ENCODE measurements around the gene ZNF521.

ZNF521 gene

GRCh38 chr18:25351777-25352628 is at the start of gene ZNF521:
Gene ZNF521, minus strand, starts transcription at chr18:25352166. Its CDS starts 1,220 bp downstream, at chr18:25350946.
- peak; percentile 53 for DNase-seq

- no peak for DNase-seq
Observed at GRCh38 chr18:25399554-25399953, 47.6 kb upstream of the ZNF521 start.

- no peak for DNase-seq
Observed at GRCh38 chr18:25392192-25392591, 40.2 kb upstream of the ZNF521 start.

- no peak for DNase-seq
Observed at GRCh38 chr18:25373432-25374179, 21.6 kb upstream of the ZNF521 start.

- DNase-seq, result no peak
Observed at GRCh38 chr18:25370391-25370790, 18.4 kb upstream of the ZNF521 start.

- DNase-seq, result no peak
Observed at GRCh38 chr18:25365242-25365641, 13.3 kb upstream of the ZNF521 start.

GRCh38 chr18:25364732-25365131 is 12.8 kb upstream of the ZNF521 start:
- no peak for DNase-seq

- DNase-seq, result no peak
Observed at GRCh38 chr18:25360301-25360899, 8.4 kb upstream of the ZNF521 start.

GRCh38 chr18:25353080-25353479 is 1.1 kb upstream of the ZNF521 start:
- no peak for DNase-seq

GRCh38 chr18:25352629-25353005 is 651 bp upstream of the ZNF521 start:
- DNase-seq, result no peak

GRCh38 chr18:25351280-25351775 is 638 bp downstream of the ZNF521 start:
- DNase-seq, result no peak

GRCh38 chr18:25350489-25351251 is 1.3 kb downstream of the ZNF521 start:
- peak; percentile 15 for DNase-seq

- no peak for DNase-seq
Observed at GRCh38 chr18:25349926-25350487, 2.0 kb downstream of the ZNF521 start.

- no peak for DNase-seq
Observed at GRCh38 chr18:25349131-25349925, 2.6 kb downstream of the ZNF521 start.

GRCh38 chr18:25348386-25349130 is 3.4 kb downstream of the ZNF521 start:
- DNase-seq, result no peak

- DNase-seq, result no peak
Observed at GRCh38 chr18:25346561-25346960, 5.4 kb downstream of the ZNF521 start.

GRCh38 chr18:25345081-25345866 is 6.7 kb downstream of the ZNF521 start:
- DNase-seq, result no peak

- DNase-seq, result no peak
Observed at GRCh38 chr18:25341831-25342230, 10.1 kb downstream of the ZNF521 start.

GRCh38 chr18:25340762-25341161 is 11.2 kb downstream of the ZNF521 start:
- no peak for DNase-seq

- DNase-seq, result no peak
Observed at GRCh38 chr18:25335676-25336075, 16.3 kb downstream of the ZNF521 start.

All from NCI-H510A (cell line).